SK-N-SH treated with all-trans-retinoic acid at 6 μM for 48 hours (cell line): ENCODE results near the gene SCN4A.

Experiments
- ATAC-seq: fragments of 200-7000 bp; cut with Tn5 transposase; 3 replicates; pipeline ENCODE4 v1.9.1; 2020; ENCODE audit warnings: mild to moderate bottlenecking, moderate library complexity
- ARNTL ChIP-seq: fragments of 450-650 bp; formaldehyde crosslinking; IDR thresholded peaks from 2 replicates; pipeline ENCODE4 v1.5.0; 2020; ENCODE audit warnings: low read depth, mild to moderate bottlenecking, moderate library complexity, borderline replicate concordance
- BACH2 ChIP-seq: fragments of 250-450 bp; sonication (Bioruptor Pico); IDR thresholded peaks from 2 replicates; pipeline ENCODE4 v1.9.0; 2021; ENCODE audit warnings: mild to moderate bottlenecking, borderline replicate concordance
- CREB5 ChIP-seq: fragments of 250-450 bp; sonication (Bioruptor Pico); IDR thresholded peaks from 2 replicates; pipeline ENCODE4 v1.5.1; 2020; ENCODE audit warnings: low read depth, mild to moderate bottlenecking, moderate library complexity
- CSRNP3 ChIP-seq: fragments of 250-450 bp; sonication (Bioruptor Pico); IDR thresholded peaks from 2 replicates; pipeline ENCODE4 v1.5.1; 2021; ENCODE audit warnings: mild to moderate bottlenecking, moderate library complexity
- ESRRG ChIP-seq: fragments of 250-450 bp; sonication (Bioruptor Pico); IDR thresholded peaks from 2 replicates; pipeline ENCODE4 v1.6.1; 2021; ENCODE audit warnings: mild to moderate bottlenecking
- GLIS3 ChIP-seq: fragments of 250-450 bp; sonication (Bioruptor Pico); IDR thresholded peaks from 2 replicates; pipeline ENCODE4 v1.5.0; 2020; ENCODE audit warnings: mild to moderate bottlenecking, moderate library complexity
- ISL1 ChIP-seq: fragments of 250-450 bp; sonication (Bioruptor Pico); IDR thresholded peaks from 2 replicates; pipeline ENCODE4 v2.1.2; 2022; ENCODE audit warnings: mild to moderate bottlenecking, moderate library complexity
- OSR1 ChIP-seq: fragments of 250-450 bp; sonication (Bioruptor Pico); IDR thresholded peaks from 2 replicates; pipeline ENCODE4 v1.8.0; 2022; ENCODE audit warnings: moderate library complexity, mild to moderate bottlenecking, inconsistent platforms
- PATZ1 ChIP-seq: fragments of 250-450 bp; sonication (Bioruptor Pico); IDR thresholded peaks from 2 replicates; pipeline ENCODE4 v1.8.0; 2020; ENCODE audit warnings: mild to moderate bottlenecking, moderate library complexity, borderline replicate concordance
- POU6F1 ChIP-seq: fragments of 250-450 bp; sonication (Bioruptor Pico); IDR thresholded peaks from 2 replicates; pipeline ENCODE4 v1.8.0; 2021; ENCODE audit warnings: low read depth, mild to moderate bottlenecking, moderate library complexity, borderline replicate concordance
- PPARA ChIP-seq: fragments of 250-450 bp; sonication (Bioruptor Pico); IDR thresholded peaks from 2 replicates; pipeline ENCODE4 v1.5.0; 2020; ENCODE audit warnings: mild to moderate bottlenecking, borderline replicate concordance
- RARB ChIP-seq: fragments of 250-450 bp; sonication (Bioruptor Pico); IDR thresholded peaks from 2 replicates; pipeline ENCODE4 v1.8.0; 2021; ENCODE audit warnings: mild to moderate bottlenecking, moderate library complexity
- SNAI2 ChIP-seq: fragments of 250-450 bp; sonication (Bioruptor Pico); IDR thresholded peaks from 2 replicates; pipeline ENCODE4 v1.5.0; 2020; ENCODE audit warnings: mild to moderate bottlenecking, moderate library complexity
- TCF4 ChIP-seq: fragments of 250-450 bp; sonication (Bioruptor Pico); IDR thresholded peaks from 2 replicates; pipeline ENCODE4 v1.8.0; 2021; ENCODE audit warnings: mild to moderate bottlenecking, moderate library complexity, borderline replicate concordance
- TOX ChIP-seq: fragments of 250-450 bp; sonication (Bioruptor Pico); IDR thresholded peaks from 2 replicates; pipeline ENCODE4 v1.8.0; 2021; ENCODE audit warnings: mild to moderate bottlenecking, moderate library complexity, borderline replicate concordance
- TSHZ2 ChIP-seq: fragments of 250-450 bp; sonication (Bioruptor Pico); IDR thresholded peaks from 2 replicates; pipeline ENCODE4 v1.5.0; 2020; ENCODE audit warnings: mild to moderate bottlenecking, moderate library complexity
- ZC3H10 ChIP-seq: fragments of 250-450 bp; sonication (Bioruptor Pico); IDR thresholded peaks from 2 replicates; pipeline ENCODE4 v1.5.1; 2021; ENCODE audit warnings: mild to moderate bottlenecking, moderate library complexity
- ZFP3 ChIP-seq: fragments of 250-450 bp; sonication (Bioruptor Pico); IDR thresholded peaks from 2 replicates; pipeline ENCODE4 v1.5.0; 2020; ENCODE audit warnings: mild to moderate bottlenecking, moderate library complexity
- ZFP30 ChIP-seq: fragments of 450-650 bp; formaldehyde crosslinking; IDR thresholded peaks from 2 replicates; pipeline ENCODE4 v1.5.0; 2022; ENCODE audit warnings: mild to moderate bottlenecking, moderate library complexity
- ZNF565 ChIP-seq: fragments of 450-650 bp; formaldehyde crosslinking; conservative IDR thresholded peaks from 2 replicates; pipeline ENCODE4 v1.5.0; 2020; ENCODE audit warnings: low read depth, mild to moderate bottlenecking, moderate library complexity
- ZNF70 ChIP-seq: fragments of 450-650 bp; formaldehyde crosslinking; IDR thresholded peaks from 2 replicates; pipeline ENCODE4 v1.5.0; 2020; ENCODE audit warnings: mild to moderate bottlenecking, moderate library complexity
- ZNF8 ChIP-seq: fragments of 450-650 bp; formaldehyde crosslinking; IDR thresholded peaks from 2 replicates; pipeline ENCODE4 v1.5.0; 2020; ENCODE audit warnings: mild to moderate bottlenecking, moderate library complexity

Gene SCN4A

GRCh38 chr17:63945784-63946439 is 26.8 kb downstream of the SCN4A start:
- no peak for ATAC-seq
- TF ChIP-seq OSR1 (CRISPR knock-in tag) (no peak), TSHZ2 (CRISPR knock-in tag) (no peak), TCF4 (CRISPR knock-in tag) (no peak), BACH2 (no peak), ZNF565 (CRISPR knock-in tag) (no peak), ESRRG (CRISPR knock-in tag) (no peak), ZC3H10 (CRISPR knock-in tag) (no peak), ZNF8 (CRISPR knock-in tag) (no peak), CREB5 (no peak), GLIS3 (CRISPR knock-in tag) (no peak), PPARA (CRISPR knock-in tag) (no peak), ARNTL (no peak), CSRNP3 (CRISPR knock-in tag) (no peak)
- TF ChIP-seq, all 23 proteins: peak for 0

- no peak for ATAC-seq
Observed at GRCh38 chr17:63944736-63945499, 27.8 kb downstream of the SCN4A start.

More at GRCh38 chr17:63944736-63945499, 27.8 kb downstream of the SCN4A start:
- TF ChIP-seq TCF4 (CRISPR knock-in tag) (no peak), CSRNP3 (CRISPR knock-in tag) (no peak), SNAI2 (CRISPR knock-in tag) (no peak), ZNF8 (CRISPR knock-in tag) (no peak), TOX (CRISPR knock-in tag) (no peak), ARNTL (no peak), ZNF70 (CRISPR knock-in tag) (no peak), TSHZ2 (CRISPR knock-in tag) (no peak), PATZ1 (no peak), ZFP3 (no peak), GLIS3 (CRISPR knock-in tag) (no peak), ZC3H10 (CRISPR knock-in tag) (no peak), ZNF565 (CRISPR knock-in tag) (no peak), POU6F1 (CRISPR knock-in tag) (no peak), ZFP30 (CRISPR knock-in tag) (no peak), ISL1 (CRISPR knock-in tag) (no peak), RARB (CRISPR knock-in tag) (no peak), CREB5 (no peak), OSR1 (CRISPR knock-in tag) (no peak), ESRRG (CRISPR knock-in tag) (no peak)
